ENCODE data around the gene SIRPD.

Gene SIRPD

GRCh38 chr20:1566701-1567100, 9.2 kb upstream of the SIRPD start:
- Mint-ChIP-seq H3K27me3 (ENCODE audit: low read depth) (no peaks in the 10 kb centered on the region), H3K27ac (peak overlapping the region; percentile 45), H3K9me3 (peaks cover 30% of the 10 kb centered on the region), H3K36me3 (ENCODE audit: low read depth) (peaks cover 27% of the 10 kb centered on the region), H3K4me3 (no peak overlapping the region), H3K4me1 (ENCODE audit: low read depth) (no peaks in the 10 kb centered on the region)

- Mint-ChIP-seq H3K9me3 (peaks cover 36% of the 10 kb centered on the region), H3K36me3 (ENCODE audit: low read depth) (peaks cover 27% of the 10 kb centered on the region), H3K27ac (no peak overlapping the region), H3K4me1 (ENCODE audit: low read depth) (no peaks in the 10 kb centered on the region), H3K27me3 (ENCODE audit: low read depth) (no peaks in the 10 kb centered on the region), H3K4me3 (no peak overlapping the region)
Measured at GRCh38 chr20:1565461-1565860, 8.0 kb upstream of the SIRPD start.

GRCh38 chr20:1563598-1563997, 6.1 kb upstream of the SIRPD start:
- Mint-ChIP-seq H3K4me3 (no peak overlapping the region), H3K9me3 (peaks cover 39% of the 10 kb centered on the region), H3K27ac (no peak overlapping the region), H3K4me1 (ENCODE audit: low read depth) (no peaks in the 10 kb centered on the region), H3K36me3 (ENCODE audit: low read depth) (peaks cover 27% of the 10 kb centered on the region), H3K27me3 (ENCODE audit: low read depth) (no peaks in the 10 kb centered on the region)

GRCh38 chr20:1562622-1563021, 5.1 kb upstream of the SIRPD start:
- Mint-ChIP-seq H3K36me3 (ENCODE audit: low read depth) (peaks cover 27% of the 10 kb centered on the region), H3K9me3 (peaks cover 39% of the 10 kb centered on the region), H3K27me3 (ENCODE audit: low read depth) (no peaks in the 10 kb centered on the region), H3K27ac (no peak overlapping the region), H3K4me1 (ENCODE audit: low read depth) (no peaks in the 10 kb centered on the region), H3K4me3 (no peak overlapping the region)

GRCh38 chr20:1561350-1561749, 3.8 kb upstream of the SIRPD start:
- Mint-ChIP-seq H3K4me1 (ENCODE audit: low read depth) (peaks cover 1% of the 10 kb centered on the region), H3K27ac (no peak overlapping the region)

GRCh38 chr20:1555952-1556351, 1.6 kb downstream of the SIRPD start:
- Mint-ChIP-seq H3K27ac (no peak overlapping the region), H3K4me1 (ENCODE audit: low read depth) (peaks cover 2% of the 10 kb centered on the region), H3K4me3 (no peak overlapping the region), H3K36me3 (ENCODE audit: low read depth) (peaks cover 3% of the 10 kb centered on the region), H3K27me3 (ENCODE audit: low read depth) (no peaks in the 10 kb centered on the region), H3K9me3 (peaks cover 28% of the 10 kb centered on the region)

More at GRCh38 chr20:1561350-1561749, 3.8 kb upstream of the SIRPD start:
- peaks cover 27% of the 10 kb centered on the region for H3K36me3 Mint-ChIP-seq (ENCODE audit: low read depth)
- H3K4me3 Mint-ChIP-seq = no peak overlapping the region
- no peaks in the 10 kb centered on the region for H3K27me3 Mint-ChIP-seq (ENCODE audit: low read depth)
- H3K9me3 Mint-ChIP-seq = peaks cover 41% of the 10 kb centered on the region

- Mint-ChIP-seq H3K4me1 (ENCODE audit: low read depth) (peaks cover 7% of the 10 kb centered on the region), H3K4me3 (no peak overlapping the region), H3K9me3 (peaks cover 20% of the 10 kb centered on the region), H3K27ac (no peak overlapping the region), H3K36me3 (ENCODE audit: low read depth) (no peaks in the 10 kb centered on the region), H3K27me3 (ENCODE audit: low read depth) (peaks cover 20% of the 10 kb centered on the region)
Measured at GRCh38 chr20:1539816-1540419, 17.6 kb downstream of the SIRPD start.

GRCh38 chr20:1538655-1539054, 18.9 kb downstream of the SIRPD start:
- Mint-ChIP-seq H3K36me3 (ENCODE audit: low read depth) (no peaks in the 10 kb centered on the region), H3K9me3 (peaks cover 16% of the 10 kb centered on the region), H3K27me3 (ENCODE audit: low read depth) (peaks cover 12% of the 10 kb centered on the region), H3K27ac (no peak overlapping the region), H3K4me3 (no peak overlapping the region), H3K4me1 (ENCODE audit: low read depth) (peaks cover 7% of the 10 kb centered on the region)

GRCh38 chr20:1537731-1538058, 19.8 kb downstream of the SIRPD start:
- peaks cover 10% of the 10 kb centered on the region for H3K9me3 Mint-ChIP-seq
- peaks cover 7% of the 10 kb centered on the region for H3K4me1 Mint-ChIP-seq (ENCODE audit: low read depth)
- H3K27me3 Mint-ChIP-seq (ENCODE audit: low read depth) = peaks cover 6% of the 10 kb centered on the region
- no peaks in the 10 kb centered on the region for H3K36me3 Mint-ChIP-seq (ENCODE audit: low read depth)
- H3K27ac Mint-ChIP-seq = no peak overlapping the region
- H3K4me3 Mint-ChIP-seq = peak overlapping the region; percentile 11

GRCh38 chr20:1536893-1537730, 20.4 kb downstream of the SIRPD start:
- Mint-ChIP-seq H3K27ac (no peak overlapping the region), H3K4me1 (ENCODE audit: low read depth) (peaks cover 7% of the 10 kb centered on the region), H3K4me3 (peak overlapping the region; percentile 11), H3K9me3 (peaks cover 10% of the 10 kb centered on the region), H3K36me3 (ENCODE audit: low read depth) (no peaks in the 10 kb centered on the region), H3K27me3 (ENCODE audit: low read depth) (peaks cover under 1% of the 10 kb centered on the region)

- no peaks in the 10 kb centered on the region for H3K36me3 Mint-ChIP-seq (ENCODE audit: low read depth)
- H3K27ac Mint-ChIP-seq = no peak overlapping the region
- H3K4me1 Mint-ChIP-seq (ENCODE audit: low read depth) = peaks cover 7% of the 10 kb centered on the region
- H3K27me3 Mint-ChIP-seq (ENCODE audit: low read depth) = no peaks in the 10 kb centered on the region
- no peak overlapping the region for H3K4me3 Mint-ChIP-seq
- peaks cover under 1% of the 10 kb centered on the region for H3K9me3 Mint-ChIP-seq
Measured at GRCh38 chr20:1535420-1536175, 21.9 kb downstream of the SIRPD start.

- Mint-ChIP-seq H3K27me3 (ENCODE audit: low read depth) (no peaks in the 10 kb centered on the region), H3K4me1 (ENCODE audit: low read depth) (peaks cover 7% of the 10 kb centered on the region), H3K36me3 (ENCODE audit: low read depth) (no peaks in the 10 kb centered on the region), H3K27ac (no peak overlapping the region), H3K9me3 (no peaks in the 10 kb centered on the region), H3K4me3 (no peak overlapping the region)
Measured at GRCh38 chr20:1534526-1534925, 23.0 kb downstream of the SIRPD start.

GRCh38 chr20:1533059-1533458, 24.4 kb downstream of the SIRPD start:
- H3K36me3 Mint-ChIP-seq (ENCODE audit: low read depth) = no peaks in the 10 kb centered on the region
- H3K4me1 Mint-ChIP-seq (ENCODE audit: low read depth) = peaks cover 7% of the 10 kb centered on the region
- H3K9me3 Mint-ChIP-seq = no peaks in the 10 kb centered on the region
- peaks cover 7% of the 10 kb centered on the region for H3K27me3 Mint-ChIP-seq (ENCODE audit: low read depth)
- no peak overlapping the region for H3K4me3 Mint-ChIP-seq
- no peak overlapping the region for H3K27ac Mint-ChIP-seq

GRCh38 chr20:1528811-1529210, 28.7 kb downstream of the SIRPD start:
- no peaks in the 10 kb centered on the region for H3K36me3 Mint-ChIP-seq (ENCODE audit: low read depth)
- no peaks in the 10 kb centered on the region for H3K9me3 Mint-ChIP-seq
- H3K4me1 Mint-ChIP-seq (ENCODE audit: low read depth) = no peaks in the 10 kb centered on the region
- no peak overlapping the region for H3K4me3 Mint-ChIP-seq
- H3K27me3 Mint-ChIP-seq (ENCODE audit: low read depth) = peaks cover 13% of the 10 kb centered on the region
- no peak overlapping the region for H3K27ac Mint-ChIP-seq

- no peaks in the 10 kb centered on the region for H3K36me3 Mint-ChIP-seq (ENCODE audit: low read depth)
- H3K4me1 Mint-ChIP-seq (ENCODE audit: low read depth) = no peaks in the 10 kb centered on the region
Measured at GRCh38 chr20:1527923-1528322, 29.6 kb downstream of the SIRPD start.

More at GRCh38 chr20:1527923-1528322, 29.6 kb downstream of the SIRPD start:
- Mint-ChIP-seq H3K9me3 (no peaks in the 10 kb centered on the region), H3K27ac (no peak overlapping the region), H3K4me3 (no peak overlapping the region), H3K27me3 (ENCODE audit: low read depth) (peaks cover 13% of the 10 kb centered on the region)

Data from T-helper 1 cell treated with Interleukin-12 subunit alpha and Interleukin-12 subunit beta and Interleukin-4 antibody, amounts not matched to agents 30 μg/mL and 1 μg/mL, for 36 hours (primary cell).